HTERT RPE-1 (cell line): ENCODE results near the gene BRD7.

Experiments
- in situ Hi-C: fragments of 300-500 bp; cut with MboI; formaldehyde crosslinking; loops from 4 replicates; pipeline ENCODE4 v1.14.3; 2020; ENCODE audit warnings: low sequenced_read_pairs

The BRD7 gene

GRCh38 chr16:50390371-50390771 lies 21.6 kb upstream of the BRD7 start:
- in situ Hi-C loops: no loop called here

- in situ Hi-C loops: no loop called here
These were observed 21.1 kb upstream of the BRD7 start for GRCh38 chr16:50389900-50390299.

GRCh38 chr16:50388496-50388895 lies 19.7 kb upstream of the BRD7 start:
- in situ Hi-C loops: no loop called here

GRCh38 chr16:50386774-50387173 lies 18.0 kb upstream of the BRD7 start:
- in situ Hi-C loops: no loop called here

GRCh38 chr16:50386139-50386538 lies 17.4 kb upstream of the BRD7 start:
- in situ Hi-C loops: no loop called here

GRCh38 chr16:50384500-50385135 lies 15.8 kb upstream of the BRD7 start:
- in situ Hi-C loops: no loop called here

- in situ Hi-C loops: no loop called here
These were observed 13.1 kb upstream of the BRD7 start for GRCh38 chr16:50381679-50382440.

GRCh38 chr16:50378417-50378816 lies 9.6 kb upstream of the BRD7 start:
- in situ Hi-C loops: no loop called here

- in situ Hi-C loops: no loop called here
These were observed 8.2 kb upstream of the BRD7 start for GRCh38 chr16:50377001-50377400.

- in situ Hi-C loops: no loop called here
These were observed 5.0 kb upstream of the BRD7 start for GRCh38 chr16:50373780-50374179.

GRCh38 chr16:50373345-50373701 lies 4.5 kb upstream of the BRD7 start:
- in situ Hi-C loops: no loop called here

GRCh38 chr16:50372611-50373344 lies 4.0 kb upstream of the BRD7 start:
- in situ Hi-C loops: no loop called here

GRCh38 chr16:50371936-50372595 lies 3.3 kb upstream of the BRD7 start:
- in situ Hi-C loops: no loop called here

- in situ Hi-C loops: no loop called here
These were observed 2.4 kb upstream of the BRD7 start for GRCh38 chr16:50371036-50371716.

GRCh38 chr16:50369133-50369804 lies 481 bp upstream of the BRD7 start:
- in situ Hi-C loops: no loop called here

GRCh38 chr16:50367777-50368409 lies 895 bp downstream of the BRD7 start:
- in situ Hi-C loops: no loop called here

- in situ Hi-C loops: no loop called here
These were observed 2.8 kb downstream of the BRD7 start for GRCh38 chr16:50365791-50366575.

GRCh38 chr16:50363656-50364055 lies 5.1 kb downstream of the BRD7 start:
- in situ Hi-C loops: no loop called here

- in situ Hi-C loops: no loop called here
These were observed 8.0 kb downstream of the BRD7 start for GRCh38 chr16:50360779-50361178.
